Activated CD4-positive, alpha-beta T cell treated with anti-CD3 and anti-CD28 coated beads for 36 hours (primary cell): ENCODE results near the gene RELCH. TPM values are rescaled to one million over a fixed set of nuclear protein-coding genes. Genes with fewer than 3 reads are reported as not detected.

Experiments used
- ATAC-seq: fragments of 200-7000 bp; cut with Tn5 transposase; one replicate; pipeline ENCODE4 v1.10.0; 2021; ENCODE audit warnings: mild to moderate bottlenecking, moderate library complexity
- CTCF ChIA-PET: fragments of 350-600 bp; sonication (Branson Sonifier 250); formaldehyde crosslinking; loops from one replicate; lab custom pipeline; 2021; ENCODE audit warnings: antibody characterized with exemption; lab: Charles Lee
- POLR2A ChIA-PET: fragments of 350-600 bp; sonication (Branson Sonifier 250); formaldehyde crosslinking; loops from one replicate; lab custom pipeline; 2021; ENCODE audit warnings: antibody characterized with exemption, inconsistent platforms; lab: Charles Lee
- DNase-seq: peaks from one replicate; pipeline ENCODE4 v3.0.0-alpha.2; 2020
- H3K27ac Mint-ChIP-seq: one replicate; pipeline ENCODE4 v1.8.0; 2021; ENCODE audit warnings: mixed read lengths
- H3K27me3 Mint-ChIP-seq: one replicate; pipeline ENCODE4 v1.8.0; 2021; ENCODE audit warnings: mixed read lengths
- H3K36me3 Mint-ChIP-seq: one replicate; pipeline ENCODE4 v1.8.0; 2021; ENCODE audit warnings: low read depth, mixed read lengths
- H3K4me1 Mint-ChIP-seq: one replicate; pipeline ENCODE4 v1.8.0; 2021; ENCODE audit warnings: mixed read lengths
- H3K4me3 Mint-ChIP-seq: one replicate; pipeline ENCODE4 v1.8.0; 2021; ENCODE audit warnings: mild to moderate bottlenecking, moderate library complexity, mixed read lengths
- H3K9me3 Mint-ChIP-seq: one replicate; pipeline ENCODE4 v1.8.0; 2021; ENCODE audit warnings: low read depth, mixed read lengths
- intact Hi-C, 2 experiments: fragments of 100-400 bp; cut with DNase I in 1 of 2; cut with micrococcal nuclease in 1 of 2; formaldehyde crosslinking; loops; one replicate each; pipeline versions ENCODE4 v1.14.2 to v1.15.1; 2022 to 2024; cut with DNase I, micrococcal nuclease
- total RNA-seq, 2 experiments: library from RNA; stranded (reverse); gene quantifications; one replicate each; pipeline ENCODE4 v1.2.3, GENCODE V29; 2021

Gene RELCH
- 10 to 100 TPM; 20.5 to 20.7 TPM for total RNA-seq

DNA sequence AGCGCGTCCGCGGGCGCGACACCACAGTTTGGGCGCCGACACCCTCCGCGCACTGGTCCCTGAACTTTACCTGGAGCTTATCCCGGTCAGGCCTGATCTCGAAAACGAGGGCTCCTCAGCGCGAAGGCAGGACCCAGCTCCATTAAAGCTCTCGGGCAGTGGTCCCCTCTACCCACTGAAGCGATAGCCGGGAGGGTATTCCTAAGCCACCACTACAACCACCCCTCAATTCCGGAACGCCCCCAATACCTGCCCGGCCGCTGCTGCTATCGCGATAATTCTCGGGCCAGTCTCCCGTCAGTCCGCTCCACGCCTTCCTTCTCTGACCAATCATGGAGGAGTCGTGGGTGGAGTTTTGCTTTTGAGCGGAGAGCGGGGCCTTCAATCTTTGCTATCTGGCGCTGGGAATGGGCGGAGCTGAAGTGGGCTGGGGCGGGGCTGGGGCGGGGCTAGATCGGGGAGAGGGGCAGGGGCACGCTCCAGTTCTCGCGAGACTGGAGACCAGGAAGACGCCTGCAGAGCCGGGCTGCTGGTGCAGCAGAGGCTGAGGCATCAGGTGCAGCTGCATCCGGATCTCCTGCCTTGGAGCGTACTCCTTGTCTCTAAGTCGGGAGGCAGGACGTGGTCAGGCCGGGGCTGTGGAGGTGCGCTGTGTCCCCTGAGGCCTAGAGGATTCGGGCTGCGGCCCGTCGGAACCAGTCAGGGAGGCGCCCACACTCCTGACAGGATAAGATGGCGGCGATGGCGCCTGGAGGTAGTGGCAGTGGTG is at the start of gene RELCH, which contains the start of gene PIGN:
TSS of gene RELCH (plus strand) at position 482 of the 769 bp plus-strand sequence. CDS start at position 733, 251 bp downstream.
TSS of gene PIGN (minus strand) at position 283 of the 769 bp plus-strand sequence. CDS start 25,703 bp downstream, outside the sequence.
- Mint-ChIP-seq H3K9me3 (no peaks in the 10 kb centered on the region), H3K27me3 (no peaks in the 10 kb centered on the region), H3K36me3 (peaks cover 15% of the 10 kb centered on the region), H3K4me1 (peaks cover 43% of the 10 kb centered on the region), H3K27ac (peak within 1 kb of the TSS; percentile 96), H3K4me3 (peak within 1 kb of the TSS; percentile 98)
- intact Hi-C loops: loop anchor here (1.0 to 5.0 kb wide), 12 partner anchors 62 to 1235 kb away; partner anchors contain the start of genes PHLPP1 (in 2 of the 2), KDSR (in 1 of the 2), RNF152 (in 1 of the 2) and TNFRSF11A (in 1 of the 2)
- ATAC-seq (peak; percentile 94), DNase-seq (peak; percentile 97)
- POLR2A ChIA-PET: interaction anchor here (1.4 to 1.7 kb wide), 2 partner anchors 10 to 337 kb away, joined by 3 to 10 read pairs; no protein-coding TSS in a partner anchor
- CTCF ChIA-PET: interaction anchor here (0.6 to 10.0 kb wide), 10 partner anchors 10 to 871 kb away, joined by 3 to 125 read pairs (median 4); no protein-coding TSS in a partner anchor

DNA sequence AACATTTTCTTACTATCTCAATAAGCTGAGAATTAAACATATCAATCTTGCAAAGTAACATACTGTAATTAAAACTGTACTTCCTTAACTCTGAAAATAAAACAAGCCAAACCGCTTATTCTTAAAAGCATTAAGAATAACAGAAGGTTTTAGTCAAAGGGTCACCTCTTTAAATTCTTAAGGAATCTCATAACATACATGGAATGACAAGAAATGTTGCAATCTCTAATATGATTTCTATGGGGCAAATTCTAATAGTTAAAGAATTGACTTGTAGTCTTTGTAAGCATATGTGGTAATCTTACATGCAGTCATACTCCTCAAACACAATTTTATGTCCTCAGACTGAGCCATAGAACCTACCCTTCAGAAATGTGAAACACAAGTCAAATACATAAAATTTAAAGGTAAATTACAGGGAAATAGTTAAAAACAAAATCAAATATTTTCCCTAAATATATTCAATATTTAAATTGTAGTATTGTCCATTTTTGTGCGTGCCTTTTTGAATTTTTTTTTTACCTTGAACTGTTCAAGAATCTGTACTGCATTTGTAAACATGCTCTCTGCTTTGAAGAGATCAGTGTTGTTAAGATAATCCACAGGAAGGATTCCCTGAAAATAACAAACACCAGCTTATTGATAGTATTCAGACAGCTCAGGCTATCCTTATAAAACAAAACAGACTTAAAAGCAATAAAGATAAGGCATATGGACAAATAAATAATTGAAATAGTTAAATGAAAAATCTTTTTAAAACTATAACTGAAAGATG is 48.4 kb upstream of the RELCH start:
- no peaks in the 10 kb centered on the region for H3K27me3 Mint-ChIP-seq
- ATAC-seq (no peak), DNase-seq (no peak)
- peaks cover 7% of the 10 kb centered on the region for H3K36me3 Mint-ChIP-seq
- H3K9me3 Mint-ChIP-seq: no peaks in the 10 kb centered on the region
- intact Hi-C loops: no loop called here
- H3K27ac Mint-ChIP-seq: no peak overlapping the region
- H3K4me1 Mint-ChIP-seq: no peaks in the 10 kb centered on the region
- CTCF ChIA-PET: interaction anchor here (0.6 to 1.0 kb wide), 3 partner anchors 111 to 557 kb away, joined by 3 read pairs; no protein-coding TSS in a partner anchor
- POLR2A ChIA-PET: no interaction called here
- H3K4me3 Mint-ChIP-seq: no peak overlapping the region

DNA sequence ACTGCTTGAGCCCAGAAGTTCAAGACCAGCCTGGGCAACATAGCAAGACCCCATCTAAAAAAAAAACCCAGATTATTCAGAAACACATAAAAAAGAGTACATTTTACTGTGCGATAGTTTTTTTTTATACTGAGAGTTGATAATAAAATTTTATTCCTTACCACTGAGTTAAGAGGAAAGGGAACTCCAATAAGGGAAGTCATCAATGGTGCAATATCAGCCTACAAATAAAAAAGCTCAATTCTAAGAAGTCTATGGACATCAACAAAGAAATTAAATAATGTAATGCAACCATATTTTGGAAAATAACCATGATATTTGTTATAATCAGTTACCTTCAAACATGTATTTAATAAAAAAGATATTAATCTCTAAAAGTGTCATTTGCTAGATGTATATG is 46.8 kb upstream of the RELCH start:
- POLR2A ChIA-PET: no interaction called here
- Mint-ChIP-seq H3K36me3 (peaks cover 9% of the 10 kb centered on the region), H3K4me1 (no peaks in the 10 kb centered on the region), H3K4me3 (no peak overlapping the region), H3K27me3 (no peaks in the 10 kb centered on the region), H3K27ac (no peak overlapping the region), H3K9me3 (no peaks in the 10 kb centered on the region)
- ATAC-seq (no peak), DNase-seq (no peak)
- CTCF ChIA-PET: interaction anchor here (1.1 to 2.1 kb wide), 2 partner anchors 8 to 9 kb away, joined by 4 to 9 read pairs; no protein-coding TSS in a partner anchor
- intact Hi-C loops: no loop called here

GRCh38 chr18:62144338-62144737 is 42.7 kb upstream of the RELCH start:
- Mint-ChIP-seq H3K9me3 (no peaks in the 10 kb centered on the region), H3K27me3 (no peaks in the 10 kb centered on the region), H3K4me1 (no peaks in the 10 kb centered on the region), H3K4me3 (no peak overlapping the region), H3K27ac (no peak overlapping the region), H3K36me3 (peaks cover 2% of the 10 kb centered on the region)
- no peak for ATAC-seq
- ChIA-PET POLR2A (no interaction called here), CTCF (interaction anchor here (0.8 to 2.3 kb wide), 4 partner anchors 11 to 269 kb away, joined by 3 to 7 read pairs (median 4); no protein-coding TSS in a partner anchor)
- DNase-seq: no peak
- intact Hi-C loops: no loop called here

- Mint-ChIP-seq H3K9me3 (no peaks in the 10 kb centered on the region), H3K27ac (no peak overlapping the region), H3K4me1 (no peaks in the 10 kb centered on the region), H3K27me3 (no peaks in the 10 kb centered on the region), H3K4me3 (no peak overlapping the region), H3K36me3 (peaks cover 11% of the 10 kb centered on the region)
- intact Hi-C loops: no loop called here
- no peak for ATAC-seq
- POLR2A ChIA-PET: no interaction called here
- CTCF ChIA-PET: no interaction called here
- no peak for DNase-seq
Observed at GRCh38 chr18:62151068-62151771, 35.8 kb upstream of the RELCH start.

GRCh38 chr18:62152844-62153243 is 34.2 kb upstream of the RELCH start:
- intact Hi-C loops: no loop called here
- no peak overlapping the region for H3K27ac Mint-ChIP-seq

GRCh38 chr18:62157843-62158242 is 29.2 kb upstream of the RELCH start:
- no peak overlapping the region for H3K4me3 Mint-ChIP-seq
- POLR2A ChIA-PET: no interaction called here
- intact Hi-C loops: no loop called here
- H3K27ac Mint-ChIP-seq: no peak overlapping the region
- H3K9me3 Mint-ChIP-seq: no peaks in the 10 kb centered on the region
- CTCF ChIA-PET: no interaction called here
- H3K4me1 Mint-ChIP-seq: no peaks in the 10 kb centered on the region
- no peak for ATAC-seq
- H3K27me3 Mint-ChIP-seq: no peaks in the 10 kb centered on the region
- H3K36me3 Mint-ChIP-seq: peaks cover 17% of the 10 kb centered on the region
- DNase-seq: no peak

More at GRCh38 chr18:62152844-62153243, 34.2 kb upstream of the RELCH start:
- DNase-seq (no peak), ATAC-seq (no peak)
- Mint-ChIP-seq H3K36me3 (peaks cover 13% of the 10 kb centered on the region), H3K4me1 (no peaks in the 10 kb centered on the region), H3K4me3 (no peak overlapping the region), H3K9me3 (no peaks in the 10 kb centered on the region), H3K27me3 (no peaks in the 10 kb centered on the region)
- ChIA-PET POLR2A (no interaction called here), CTCF (interaction anchor here (1.0 kb wide), 1 partner anchor 16 kb away, joined by 3 read pairs; no protein-coding TSS in a partner anchor)

DNA sequence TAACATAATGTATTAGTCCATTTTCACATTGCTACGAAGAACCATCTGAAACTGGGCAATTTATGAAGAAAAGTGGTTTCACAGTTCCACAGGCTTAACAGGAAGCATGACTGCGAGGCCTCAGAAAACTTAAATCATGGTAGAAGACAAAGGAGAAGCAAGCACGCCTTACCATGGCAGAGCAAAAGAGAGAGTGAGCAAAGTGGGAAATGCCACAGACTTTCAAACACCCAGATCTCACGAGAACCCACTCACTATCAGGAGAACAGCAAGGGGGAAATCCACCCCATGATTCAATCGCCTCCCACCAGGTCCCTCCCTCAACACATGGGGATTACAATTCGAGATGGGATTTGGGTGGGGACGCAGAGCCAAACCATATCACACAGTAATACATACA is 22.7 kb upstream of the RELCH start:
- DNase-seq (no peak), ATAC-seq (no peak)
- H3K36me3 Mint-ChIP-seq: peaks cover 25% of the 10 kb centered on the region
- intact Hi-C loops: no loop called here
- peaks cover 13% of the 10 kb centered on the region for H3K9me3 Mint-ChIP-seq
- CTCF ChIA-PET: interaction anchor here (0.6 kb wide), 1 partner anchor 21 kb away, joined by 3 read pairs; no protein-coding TSS in a partner anchor
- H3K27ac Mint-ChIP-seq: no peak overlapping the region
- H3K4me1 Mint-ChIP-seq: peaks cover 12% of the 10 kb centered on the region
- no peaks in the 10 kb centered on the region for H3K27me3 Mint-ChIP-seq
- POLR2A ChIA-PET: no interaction called here
- no peak overlapping the region for H3K4me3 Mint-ChIP-seq

DNA sequence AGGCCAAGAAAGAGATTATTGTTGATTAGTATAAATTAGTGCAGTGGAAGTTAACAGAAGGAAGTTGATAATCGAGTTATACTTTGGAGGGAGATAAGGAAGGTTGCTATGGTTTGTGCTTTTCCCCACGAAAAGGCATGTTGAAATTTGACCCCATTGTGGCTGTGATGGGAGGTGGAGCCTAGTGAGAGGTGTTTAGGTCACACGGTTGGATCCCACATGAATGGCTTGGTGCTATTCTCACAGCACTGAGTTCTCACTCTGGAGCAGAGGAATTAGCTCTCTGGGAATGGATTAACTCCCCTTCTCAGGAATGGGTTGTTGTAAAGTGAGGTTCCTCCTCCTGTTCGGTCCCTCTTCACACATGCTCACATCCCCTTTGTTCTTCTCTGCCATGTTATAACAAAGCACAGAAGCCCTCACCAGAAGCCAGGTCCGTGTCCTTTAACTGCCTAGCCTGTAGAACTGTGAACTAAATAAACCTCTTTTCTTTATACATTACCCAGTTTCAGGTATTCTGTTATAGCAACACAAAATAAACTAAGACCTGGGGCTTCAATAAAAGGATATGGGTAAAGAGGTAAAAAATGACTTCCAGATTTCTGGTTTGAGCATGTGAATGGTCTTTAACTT is 22.1 kb upstream of the RELCH start:
- Mint-ChIP-seq H3K27ac (no peak overlapping the region), H3K27me3 (no peaks in the 10 kb centered on the region), H3K4me1 (peaks cover 12% of the 10 kb centered on the region), H3K36me3 (peaks cover 24% of the 10 kb centered on the region), H3K4me3 (no peak overlapping the region), H3K9me3 (peaks cover 13% of the 10 kb centered on the region)
- ChIA-PET POLR2A (interaction anchor here (0.6 kb wide), 1 partner anchor 693 kb away, joined by 10 read pairs; no protein-coding TSS in a partner anchor), CTCF (interaction anchor here (0.6 to 1.1 kb wide), 2 partner anchors 16 to 20 kb away, joined by 3 read pairs; no protein-coding TSS in a partner anchor)
- intact Hi-C loops: no loop called here
- no peak for ATAC-seq
- no peak for DNase-seq

DNA sequence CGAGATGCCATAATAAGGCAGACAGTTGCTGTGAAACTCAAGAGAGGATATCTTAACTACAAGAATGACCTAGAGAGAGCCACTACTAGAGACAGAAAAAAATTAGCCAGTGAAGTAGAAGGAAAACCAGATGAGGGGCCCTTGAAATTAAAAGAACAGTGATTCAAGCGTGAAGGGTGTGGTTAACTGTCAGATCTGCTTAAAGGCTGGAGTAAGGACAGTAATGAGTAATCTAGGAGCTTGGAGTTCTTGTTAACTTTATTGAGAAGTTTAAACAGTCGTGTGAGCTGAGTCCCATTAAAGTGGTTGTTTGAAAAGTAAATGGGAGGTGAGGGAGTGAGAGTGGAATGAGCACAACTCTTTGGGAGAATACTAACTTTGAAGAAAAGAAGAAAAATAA is 21.5 kb upstream of the RELCH start:
- ATAC-seq (no peak), DNase-seq (no peak)
- no peak overlapping the region for H3K4me3 Mint-ChIP-seq
- ChIA-PET POLR2A (interaction anchor here (0.6 kb wide), 1 partner anchor 693 kb away, joined by 10 read pairs; no protein-coding TSS in a partner anchor), CTCF (interaction anchor here (1.1 kb wide), 1 partner anchor 15 kb away, joined by 3 read pairs; no protein-coding TSS in a partner anchor)
- intact Hi-C loops: no loop called here
- peaks cover 12% of the 10 kb centered on the region for H3K4me1 Mint-ChIP-seq
- no peak overlapping the region for H3K27ac Mint-ChIP-seq
- H3K9me3 Mint-ChIP-seq: peaks cover 13% of the 10 kb centered on the region
- H3K36me3 Mint-ChIP-seq: peaks cover 24% of the 10 kb centered on the region
- no peaks in the 10 kb centered on the region for H3K27me3 Mint-ChIP-seq
